ENCODE results near the gene ISG20L2. TPM values are rescaled to one million over a fixed set of nuclear protein-coding genes. Genes with fewer than 3 reads are reported as not detected.

ISG20L2 gene
- total and polyA plus RNA-seq, 7 donors = 12.0 to 23.4 (median 17.0) TPM

DNA sequence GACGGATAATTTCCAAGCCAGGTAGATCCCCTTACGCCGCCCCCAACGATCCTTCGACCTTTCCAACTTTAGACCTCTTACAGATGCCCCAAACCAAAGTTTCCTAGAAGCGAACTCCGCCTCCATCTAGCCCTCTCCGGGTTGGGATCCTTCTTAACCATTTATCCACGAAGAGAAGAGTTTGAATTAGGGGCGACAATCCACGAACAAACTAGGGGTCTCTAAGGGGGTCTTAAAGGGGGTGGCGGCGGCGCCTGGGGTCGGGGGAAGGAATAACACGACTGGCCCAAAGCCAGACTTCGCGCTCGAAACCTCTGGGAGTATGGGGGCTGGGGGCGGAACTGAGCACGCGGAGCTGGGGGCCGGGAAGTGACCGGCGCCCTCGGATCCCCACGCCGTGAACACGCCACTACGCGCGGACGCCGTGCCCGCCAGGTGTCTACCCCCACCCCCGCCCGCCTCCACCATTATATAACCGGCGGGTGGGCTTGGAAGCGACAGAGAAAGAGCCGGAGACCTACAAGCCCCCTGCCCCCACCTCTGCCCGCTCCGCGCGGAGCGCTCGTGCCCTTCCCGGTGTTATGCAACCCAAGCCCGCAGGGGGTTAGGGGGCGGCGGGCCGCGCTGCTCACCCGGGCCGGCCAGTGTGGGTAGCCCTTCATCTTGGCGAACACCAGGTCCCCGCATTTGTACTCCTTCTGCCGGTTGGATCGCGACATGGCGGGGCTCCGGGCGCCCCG lies 22.3 kb upstream of the ISG20L2 start:
- Histone ChIP-seq H3K9me3 (no peaks in the 10 kb centered on the region), H3K4me1 (peaks cover 0 to 57% (median 51%) of the 10 kb centered on the region in 4 donors), H3K27me3 (no peaks in the 10 kb centered on the region), H3K4me3 (peak overlapping the region; percentile 98 to 100 (median 99)), H3K36me3 (no peaks in the 10 kb centered on the region), H3K27ac (peak overlapping the region; percentile 96 to 100 (median 98))
- TF ChIP-seq POLR2AphosphoS5 (IDR thresholded peaks at IDR 0.05) (peak in 2 of 4 donors; percentile 13 to 41), CTCF (IDR thresholded peaks at IDR 0.05) (peak in 1 of 4 experiments; percentile 29), EP300 (IDR thresholded peaks at IDR 0.05) (peak in 1 of 4 donors; percentile 21), POLR2A (IDR thresholded peaks at IDR 0.05) (no peak)
- intact Hi-C loops (cut with DNase I) = loop anchor here (2.0 kb wide), 1 partner anchor 16 kb away; the partner anchor contains the start of gene PRCC
- 0 to 1% methylated on average over 64 of the region's 64 CpGs for WGBS, 2 donors
- DNase-seq = peak; percentile 85

GRCh38 chr1:156750191-156750672 lies 21.7 kb upstream of the ISG20L2 start:
- Histone ChIP-seq H3K9me3 (no peaks in the 10 kb centered on the region), H3K27ac (peak overlapping the region; percentile 96 to 100 (median 98)), H3K4me3 (peak overlapping the region; percentile 98 to 100 (median 99)), H3K4me1 (peaks cover 0 to 64% (median 58%) of the 10 kb centered on the region in 4 donors), H3K36me3 (peaks cover 0 to under 1% (median 0%) of the 10 kb centered on the region in 4 donors), H3K27me3 (no peaks in the 10 kb centered on the region)
- WGBS, 2 donors = 1% methylated on average over 5 of the region's 5 CpGs
- DNase-seq = no peak
- intact Hi-C loops (cut with DNase I) = loop anchor here (2.0 kb wide), 1 partner anchor 17 kb away; the partner anchor contains the start of gene PRCC
- no peak for TF ChIP-seq POLR2A (IDR thresholded peaks at IDR 0.05)

DNA sequence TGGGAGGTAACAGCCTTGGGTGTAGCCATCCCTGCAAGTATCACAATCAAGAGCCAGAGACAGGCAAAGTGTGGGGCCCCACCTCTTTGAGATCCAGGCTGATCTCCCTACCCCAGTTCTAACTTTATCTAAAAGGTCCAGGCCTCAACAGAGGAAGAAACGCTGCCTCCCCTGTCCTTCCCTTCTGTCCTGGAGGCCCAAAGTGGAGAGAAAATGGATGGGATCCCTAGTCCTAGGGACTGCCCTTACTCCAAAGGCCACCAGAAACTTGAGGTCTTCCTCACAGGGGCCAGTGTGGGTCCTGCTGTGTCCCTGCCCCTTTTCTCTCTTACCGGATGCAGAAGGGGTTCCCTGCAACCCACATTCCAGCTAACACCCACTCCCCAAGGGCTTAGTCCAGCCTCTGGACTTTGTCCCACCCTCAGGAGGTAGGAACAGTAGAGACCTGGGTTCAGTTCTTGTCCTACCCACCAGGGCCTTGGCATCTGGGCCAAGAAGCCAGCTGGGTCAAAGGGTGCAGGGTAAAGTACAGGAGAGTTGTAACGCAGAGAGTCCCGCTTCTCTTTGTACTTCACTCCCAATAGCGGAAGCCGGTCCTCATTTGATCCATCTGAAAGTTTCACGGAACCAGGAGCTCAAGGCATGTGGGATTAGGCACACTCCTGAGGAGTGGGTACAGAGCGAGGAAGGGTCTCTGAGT lies 21.0 kb upstream of the ISG20L2 start:
- WGBS, 2 donors = 4 to 28% methylated on average over 8 of the region's 8 CpGs
- Histone ChIP-seq H3K4me3 (peak overlapping the region; percentile 98 to 100 (median 99)), H3K4me1 (peaks cover 0 to 70% (median 64%) of the 10 kb centered on the region in 4 donors), H3K9me3 (no peaks in the 10 kb centered on the region), H3K27ac (peak overlapping the region; percentile 96 to 100 (median 98)), H3K36me3 (peaks cover 1 to 7% (median 4%) of the 10 kb centered on the region in 4 donors), H3K27me3 (no peaks in the 10 kb centered on the region)
- intact Hi-C loops (cut with DNase I) = loop anchor here (2.0 kb wide), 1 partner anchor 17 kb away; the partner anchor contains the start of gene PRCC
- TF ChIP-seq POLR2AphosphoS5 (IDR thresholded peaks at IDR 0.05) (no peak), POLR2A (IDR thresholded peaks at IDR 0.05) (no peak), CTCF (IDR thresholded peaks at IDR 0.05) (no peak), EP300 (IDR thresholded peaks at IDR 0.05) (no peak)
- DNase-seq = no peak

DNA sequence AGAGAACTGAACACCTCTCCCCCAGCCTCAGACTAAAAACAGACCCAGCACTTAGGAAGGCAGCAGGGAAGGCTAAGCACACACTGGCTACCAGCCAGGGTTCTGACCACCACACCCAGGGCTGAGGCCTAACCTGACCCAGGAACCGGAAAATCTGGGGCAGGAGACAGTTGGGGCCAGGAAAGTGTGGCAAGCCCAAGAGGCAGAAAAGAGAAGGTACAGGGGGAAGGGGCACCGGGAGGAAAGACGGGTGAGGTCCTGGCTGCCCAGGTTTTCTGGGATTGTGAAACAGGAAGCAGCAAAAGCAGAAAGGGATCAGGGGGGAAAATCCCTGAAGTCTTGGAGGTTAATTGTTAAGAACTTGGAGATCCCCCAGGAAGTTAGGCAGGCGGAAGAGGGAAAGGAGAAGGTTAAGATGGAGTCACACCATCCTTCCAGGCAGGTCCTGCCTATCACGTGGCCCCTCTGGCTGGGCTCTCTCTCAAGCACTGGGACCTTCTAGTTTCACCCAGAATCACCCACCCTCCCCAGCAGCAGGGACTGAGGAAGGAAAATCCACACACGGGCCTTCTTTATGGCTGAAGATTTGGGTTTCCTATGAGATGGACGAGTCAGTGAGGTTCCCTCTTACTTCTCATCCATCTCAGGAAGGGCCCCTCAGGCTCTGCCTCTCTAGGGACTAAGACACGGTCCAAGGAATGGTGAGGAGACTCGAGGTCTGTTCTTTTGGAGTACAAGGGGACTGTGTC lies 20.3 kb upstream of the ISG20L2 start:
- Histone ChIP-seq H3K4me3 (peak overlapping the region; percentile 98 to 100 (median 99)), H3K4me1 (peaks cover 0 to 70% (median 64%) of the 10 kb centered on the region in 4 donors), H3K27ac (peak overlapping the region; percentile 96 to 100 (median 98)), H3K36me3 (peaks cover 7 to 14% (median 11%) of the 10 kb centered on the region in 4 donors), H3K9me3 (no peaks in the 10 kb centered on the region), H3K27me3 (no peaks in the 10 kb centered on the region)
- DNase-seq = peak; percentile 87
- 3 to 7% methylated on average over 9 of the region's 9 CpGs for WGBS, 2 donors
- intact Hi-C loops (cut with DNase I) = no loop called here
- TF ChIP-seq EP300 (IDR thresholded peaks at IDR 0.05) (no peak), POLR2AphosphoS5 (IDR thresholded peaks at IDR 0.05) (peak; percentile 33 to 49 (median 38)), CTCF (IDR thresholded peaks at IDR 0.05) (no peak), POLR2A (IDR thresholded peaks at IDR 0.05) (no peak)
